NCI-H82 treated with DMSO at 0.1 percent for 48 hours (cell line): Measurements from ENCODE around the gene ZNF362.

ENCODE experiments used
- DNase-seq: peaks from one replicate; lab custom pipeline; 2025; ENCODE audit not compliant: unreplicated experiment; lab: John Stamatoyannopoulos, UW

ZNF362 gene

GRCh38 chr1:33342041-33342723 lies 85.9 kb downstream of the ZNF362 start:
- peak; percentile 98 for DNase-seq

- peak; percentile 61 for DNase-seq
These were observed 87.2 kb downstream of the ZNF362 start for GRCh38 chr1:33343539-33343938.

GRCh38 chr1:33344896-33345560 lies 88.7 kb downstream of the ZNF362 start:
- DNase-seq: no peak

- DNase-seq: no peak
These were observed 90.2 kb downstream of the ZNF362 start for GRCh38 chr1:33346533-33346926.

GRCh38 chr1:33346927-33347649 lies 90.8 kb downstream of the ZNF362 start:
- DNase-seq: no peak

- no peak for DNase-seq
These were observed 91.3 kb downstream of the ZNF362 start for GRCh38 chr1:33347650-33347992.

- no peak for DNase-seq
These were observed 91.9 kb downstream of the ZNF362 start for GRCh38 chr1:33348194-33348593.

GRCh38 chr1:33348676-33349080 lies 92.4 kb downstream of the ZNF362 start:
- DNase-seq: no peak

- DNase-seq: no peak
These were observed 92.9 kb downstream of the ZNF362 start for GRCh38 chr1:33349081-33349759.

GRCh38 chr1:33349778-33350610 lies 93.7 kb downstream of the ZNF362 start:
- DNase-seq: peak; percentile 76
